CD4-positive, alpha-beta T cell treated with Interleukin-4 for 1 hour (primary cell): ENCODE measurements around the gene PROK2.

Experiments
- DNase-seq, 2 donors: peaks; one replicate each; pipeline ENCODE4 v3.0.0-alpha.2; 2020 to 2022

The PROK2 gene

DNA sequence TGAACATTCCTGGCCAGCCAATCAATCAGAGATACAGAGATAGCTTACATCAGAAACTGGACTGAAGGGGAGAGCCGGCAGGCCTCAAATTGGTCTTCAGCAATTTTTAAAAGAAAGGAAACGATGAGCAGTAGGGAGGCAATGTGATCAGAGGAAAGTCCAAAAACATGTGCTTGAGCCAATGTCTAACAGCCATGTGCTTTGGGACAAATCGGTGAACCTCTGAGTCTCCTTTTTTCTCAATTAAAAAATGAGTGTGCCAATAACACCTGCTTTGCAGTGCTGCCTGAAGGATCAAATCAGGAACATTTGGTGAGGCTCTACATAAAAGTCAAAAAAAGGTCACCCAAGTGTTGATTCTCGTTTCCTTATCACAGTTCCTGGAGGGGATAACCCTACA, 52.3 kb downstream of the PROK2 start:
- DNase-seq, result no peak

DNA sequence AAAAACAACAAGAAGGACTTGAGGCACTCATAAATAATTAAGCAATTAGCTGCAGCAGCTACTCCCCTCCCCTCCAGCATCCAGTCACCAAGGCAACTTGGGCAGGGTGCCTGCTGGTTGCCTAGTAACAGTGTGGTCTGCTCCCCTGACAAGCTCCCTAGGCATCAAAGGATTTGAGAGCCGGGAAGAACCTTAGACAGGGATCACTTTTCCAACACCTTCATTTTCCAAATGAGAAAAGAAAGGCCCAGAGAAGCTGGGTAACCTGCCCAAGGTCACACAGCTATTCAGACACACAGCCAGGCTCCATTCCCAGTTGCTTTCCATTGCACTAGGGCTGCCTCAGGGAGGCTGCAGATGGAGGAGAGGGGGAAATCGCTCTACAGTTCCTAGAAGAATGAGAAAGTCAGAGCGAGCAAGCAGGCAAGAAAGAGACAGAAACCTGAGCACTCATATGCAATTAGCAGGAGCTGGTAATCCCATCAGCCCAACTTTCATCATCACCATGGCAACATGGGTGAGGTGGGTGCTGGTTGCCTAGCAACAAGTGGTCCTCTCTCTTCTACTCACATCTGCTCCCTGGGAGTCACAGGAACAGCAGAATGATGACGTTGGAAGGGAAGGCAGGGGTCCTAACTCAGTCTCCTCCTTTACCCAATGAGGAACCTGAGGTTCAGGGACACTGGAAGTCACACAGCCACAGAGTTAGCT, 56.2 kb downstream of the PROK2 start:
- DNase-seq, result peak; percentile 23 to 55

DNA sequence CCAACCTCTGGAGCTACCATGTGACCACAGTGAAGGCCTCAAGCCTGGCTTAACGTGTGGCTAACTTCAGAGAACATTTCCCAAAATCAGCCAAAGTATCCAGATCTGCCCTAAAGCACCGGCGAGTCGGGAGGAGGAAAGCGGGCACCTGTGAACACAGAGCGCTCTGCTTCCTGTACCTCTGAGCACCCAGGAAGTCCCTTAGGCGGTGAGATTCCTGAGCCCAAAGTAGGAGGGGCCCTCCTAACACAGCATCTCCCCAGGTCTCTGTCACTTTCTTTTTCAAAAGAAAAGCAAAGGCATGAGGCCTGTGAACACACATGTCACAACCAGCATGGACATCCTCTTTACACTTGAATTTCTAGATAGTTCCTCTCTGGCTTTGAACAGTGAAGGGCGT, 58.8 kb downstream of the PROK2 start:
- DNase-seq, result peak; percentile 38 to 78

DNA sequence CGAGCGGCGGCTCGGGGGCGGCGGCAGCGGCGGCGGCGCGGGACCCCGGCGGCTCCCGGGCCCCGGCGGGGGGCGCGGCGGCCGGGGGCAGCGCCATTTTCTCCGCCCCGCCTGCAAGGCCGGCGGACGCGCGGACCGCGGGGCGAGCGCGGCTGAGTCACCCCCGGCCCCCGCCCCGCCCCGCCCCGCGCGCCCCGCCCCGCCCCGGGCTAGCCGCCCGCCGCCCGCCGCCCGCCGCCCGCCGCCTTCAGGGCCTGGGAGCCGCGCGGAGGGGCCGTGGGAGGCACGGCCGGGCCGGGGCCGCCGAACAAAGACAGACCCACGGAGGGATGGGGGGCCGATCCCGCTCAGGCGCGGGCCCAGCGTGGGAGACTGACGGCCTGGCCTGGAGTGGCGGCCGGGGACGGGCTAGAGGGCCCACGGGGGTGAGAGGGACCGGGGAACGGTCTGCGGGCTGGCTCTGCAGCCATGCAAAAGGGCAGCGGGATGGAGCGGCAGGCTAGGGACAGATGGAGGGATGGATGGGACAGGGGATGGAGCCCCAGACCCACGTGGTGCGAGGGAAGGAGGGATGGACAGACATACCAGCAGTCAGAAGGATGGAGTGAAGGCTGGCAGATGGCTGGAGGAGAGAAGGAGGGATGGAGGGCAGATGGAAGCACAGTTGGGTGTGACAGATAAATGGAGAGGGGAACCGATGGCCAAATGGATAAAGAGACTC, 59.5 kb downstream of the PROK2 start, which contains the start of gene EIF4E3:
EIF4E3 (minus strand) TSS at position 132 of the 721 bp plus-strand sequence; CDS start at position 97, 35 bp downstream.
- no peak for DNase-seq

DNA sequence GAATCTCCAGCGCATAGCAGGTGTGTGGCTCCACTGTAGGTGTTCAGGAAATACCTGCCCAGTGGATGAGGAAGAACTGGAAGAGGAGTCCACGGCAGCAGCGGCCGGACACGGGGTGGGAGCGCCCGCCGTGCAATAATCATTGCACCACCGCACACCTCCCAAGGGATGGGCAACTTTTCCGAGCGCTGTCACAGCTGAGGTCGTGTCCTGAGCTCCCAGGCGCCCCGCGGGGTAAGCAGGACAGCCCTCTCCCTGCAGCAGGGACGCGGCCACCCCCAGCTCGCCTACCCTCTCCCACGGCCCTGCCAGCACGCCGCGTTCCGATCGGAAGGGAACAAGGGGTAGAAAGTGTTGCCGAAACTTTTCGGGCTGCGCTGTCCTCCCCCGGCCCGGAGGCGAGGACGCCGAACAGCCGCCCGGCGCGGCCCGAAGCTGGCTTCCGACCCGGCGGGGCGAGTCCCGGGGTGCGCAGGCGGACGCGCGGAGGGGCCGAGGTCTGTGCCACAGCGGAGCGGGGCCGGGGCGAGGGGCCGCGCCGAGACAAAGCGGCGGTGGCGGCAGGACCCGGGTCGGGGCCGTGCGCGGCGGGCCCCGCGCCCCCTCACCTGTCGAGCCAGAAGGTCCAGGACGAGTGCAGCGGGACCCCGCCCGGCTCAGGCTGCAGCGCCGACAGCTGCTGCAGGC, 60.2 kb downstream of the PROK2 start:
- no peak for DNase-seq

DNA sequence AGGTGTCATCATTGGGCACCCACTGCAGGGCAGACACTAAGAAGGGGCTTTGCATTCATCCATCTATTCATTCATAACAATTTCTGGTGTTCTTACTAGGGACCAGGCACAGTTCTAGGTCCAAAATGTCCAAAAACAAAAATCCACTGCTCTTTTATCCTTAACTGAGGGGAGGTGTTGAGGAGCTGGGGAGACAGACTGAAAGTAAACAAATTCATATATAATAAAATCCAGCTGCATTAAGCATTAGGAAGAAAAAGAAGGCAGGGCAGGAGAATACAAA, 60.8 kb downstream of the PROK2 start:
- DNase-seq, result no peak

DNA sequence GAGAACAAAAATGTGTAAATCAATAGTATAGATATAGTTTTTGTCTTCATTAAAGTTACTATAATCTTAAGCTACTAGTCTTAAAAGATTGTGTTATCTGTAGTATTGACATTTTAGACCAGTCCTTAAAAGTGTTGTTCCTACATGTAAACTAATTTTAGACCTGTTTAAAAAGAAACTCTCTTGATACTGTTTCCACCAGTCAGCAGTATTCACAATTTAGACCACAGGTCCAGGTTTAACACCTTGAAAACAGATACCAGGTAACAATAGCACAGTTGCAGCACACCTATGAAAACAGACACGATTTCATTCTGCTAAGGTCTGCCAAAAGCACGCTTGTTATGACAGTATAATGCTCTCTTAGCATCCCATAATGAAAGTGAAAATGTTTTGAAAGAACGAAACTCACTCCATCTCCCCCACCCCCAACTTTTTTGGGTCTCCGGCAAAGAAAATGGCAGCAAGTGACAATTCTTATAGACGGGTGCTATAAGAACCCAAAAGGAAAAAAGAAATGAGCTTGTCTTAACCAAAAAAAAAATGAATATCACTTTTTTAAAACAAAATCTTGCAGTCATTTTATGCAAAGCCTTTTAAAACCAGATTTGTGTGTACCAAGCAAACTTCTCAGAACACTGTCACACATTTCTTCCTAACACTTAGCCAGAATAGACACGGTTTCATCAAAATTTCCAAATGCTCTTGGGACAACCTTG, 61.3 kb downstream of the PROK2 start:
- DNase-seq, result peak; percentile 43 to 82

DNA sequence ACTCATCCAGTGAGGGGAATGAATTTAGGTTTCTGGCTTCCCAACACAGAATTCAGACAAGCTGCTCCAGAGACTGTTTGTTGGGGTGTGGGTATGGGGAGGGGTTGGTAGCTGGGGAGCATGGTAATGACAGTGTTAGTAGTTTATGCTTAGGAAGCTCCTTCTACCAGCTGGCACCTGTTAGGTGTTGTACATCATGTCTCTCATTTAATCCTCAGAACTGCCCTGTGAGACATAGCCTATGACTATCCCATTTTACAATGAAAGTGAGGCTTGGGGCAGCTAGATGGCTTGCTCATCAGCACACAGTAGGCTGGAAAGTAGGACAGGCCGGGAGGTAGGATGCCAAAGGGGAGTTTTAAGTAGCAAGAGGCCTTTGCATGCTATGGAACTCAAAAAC, 62.3 kb downstream of the PROK2 start:
- DNase-seq, result no peak
